Raji (cell line): ENCODE measurements around the gene INTS14.

Source experiments
- POLR2A ChIP-seq: IDR thresholded peaks from 2 replicates; pipeline ENCODE4 v1.6.1; 2011; ENCODE audit warnings: low read depth, low read length, control low read depth; ENCODE audit not compliant: insufficient read depth

Gene INTS14

DNA sequence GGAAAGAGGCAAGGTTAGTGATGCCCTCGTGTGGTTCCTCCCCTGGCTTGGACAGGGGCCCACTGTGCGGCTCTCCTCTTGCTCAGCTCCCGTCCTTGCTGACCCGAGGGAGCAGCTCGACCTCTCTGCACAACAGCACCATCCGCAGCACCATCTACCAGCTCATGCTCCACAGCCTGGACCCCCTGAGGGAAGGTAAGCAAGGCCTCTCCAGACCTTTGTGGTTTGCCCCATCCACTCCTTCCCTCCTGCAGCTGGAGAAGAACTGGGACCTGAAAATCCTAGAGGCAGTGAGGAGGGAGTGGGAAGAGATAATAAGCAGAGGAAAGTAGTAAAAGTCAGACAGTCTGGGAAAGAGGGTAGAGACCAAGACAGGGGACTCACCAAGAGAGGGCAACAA, 28.6 kb upstream of the INTS14 start:
- no peak for TF ChIP-seq POLR2A

DNA sequence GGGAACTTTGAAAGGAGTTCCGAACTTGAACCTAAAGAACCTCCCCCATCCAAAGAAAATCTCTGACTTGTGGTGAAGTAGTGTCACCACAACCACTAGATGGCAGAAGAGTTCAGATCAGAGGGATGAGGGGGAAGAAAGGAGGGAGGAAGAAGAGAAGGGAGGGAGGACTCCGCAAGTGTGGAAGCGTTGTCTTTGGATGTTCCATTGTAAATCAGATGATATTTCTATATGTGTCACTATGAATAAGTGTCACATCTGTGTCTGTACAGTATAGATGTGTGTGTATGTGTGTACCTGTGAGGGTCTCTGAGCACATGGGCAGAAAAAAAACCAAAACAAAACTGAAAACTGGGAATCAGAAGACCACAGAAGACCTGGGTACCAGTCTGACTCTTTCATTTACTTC, 27.8 kb upstream of the INTS14 start:
- no peak for TF ChIP-seq POLR2A

DNA sequence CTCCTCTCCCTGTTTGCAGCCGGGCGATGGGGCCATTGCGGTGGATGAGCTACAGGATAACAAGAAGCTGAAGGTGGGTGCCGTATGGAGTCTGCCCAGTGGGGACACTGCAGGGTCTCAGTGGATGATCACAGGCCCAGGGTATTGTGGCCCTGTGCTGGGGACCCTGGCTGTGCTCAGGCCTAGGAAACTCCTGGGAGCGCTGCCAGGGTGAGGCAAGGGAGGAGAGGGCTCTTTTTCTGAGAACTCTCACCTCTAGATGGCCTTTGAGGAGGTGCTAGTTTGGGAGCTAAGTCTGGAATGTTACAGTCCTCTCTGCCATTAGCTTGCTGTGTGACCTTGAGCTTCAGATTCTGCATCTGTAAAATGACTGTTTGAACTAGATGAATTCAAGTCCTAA, 27.2 kb upstream of the INTS14 start:
- no peak for TF ChIP-seq POLR2A

DNA sequence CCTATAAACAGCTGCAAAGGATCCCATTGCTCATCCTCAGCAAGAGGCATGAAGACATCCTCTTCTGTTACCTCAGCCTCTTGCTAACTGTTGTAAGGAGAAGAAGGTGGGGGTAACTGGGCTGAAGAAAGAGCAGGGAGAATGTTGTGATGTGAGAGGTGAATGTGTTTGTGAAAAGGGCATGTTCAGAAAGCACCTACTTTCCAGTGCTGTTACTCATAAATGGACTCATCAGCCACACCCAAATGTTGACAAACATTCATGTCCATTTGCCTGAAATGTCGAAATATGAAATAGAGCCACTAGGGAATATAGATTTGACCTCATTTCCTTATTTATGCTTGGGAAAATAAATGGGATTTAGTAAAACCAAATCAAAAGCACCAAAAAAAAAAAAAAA, 23.4 kb upstream of the INTS14 start:
- no peak for TF ChIP-seq POLR2A

DNA sequence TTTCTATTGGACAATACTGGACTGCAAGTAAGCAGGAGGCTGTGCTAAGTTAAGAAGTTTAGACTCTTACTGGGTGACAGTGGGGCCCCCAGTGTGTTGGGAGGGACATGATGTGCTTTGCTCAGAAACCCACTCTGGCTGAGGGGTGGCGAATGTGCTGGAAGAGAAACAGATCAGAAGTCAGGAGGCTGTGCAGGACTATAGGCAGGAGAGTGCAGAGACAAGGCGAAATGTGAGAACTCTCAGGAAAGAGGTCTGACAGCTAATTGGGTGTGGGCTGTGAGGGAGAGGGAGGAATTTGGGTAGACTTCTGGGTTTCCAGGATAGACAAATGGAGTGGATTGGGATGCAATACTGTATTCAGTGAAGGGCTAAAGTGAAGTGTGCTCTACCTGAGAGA, 22.8 kb upstream of the INTS14 start:
- no peak for TF ChIP-seq POLR2A

DNA sequence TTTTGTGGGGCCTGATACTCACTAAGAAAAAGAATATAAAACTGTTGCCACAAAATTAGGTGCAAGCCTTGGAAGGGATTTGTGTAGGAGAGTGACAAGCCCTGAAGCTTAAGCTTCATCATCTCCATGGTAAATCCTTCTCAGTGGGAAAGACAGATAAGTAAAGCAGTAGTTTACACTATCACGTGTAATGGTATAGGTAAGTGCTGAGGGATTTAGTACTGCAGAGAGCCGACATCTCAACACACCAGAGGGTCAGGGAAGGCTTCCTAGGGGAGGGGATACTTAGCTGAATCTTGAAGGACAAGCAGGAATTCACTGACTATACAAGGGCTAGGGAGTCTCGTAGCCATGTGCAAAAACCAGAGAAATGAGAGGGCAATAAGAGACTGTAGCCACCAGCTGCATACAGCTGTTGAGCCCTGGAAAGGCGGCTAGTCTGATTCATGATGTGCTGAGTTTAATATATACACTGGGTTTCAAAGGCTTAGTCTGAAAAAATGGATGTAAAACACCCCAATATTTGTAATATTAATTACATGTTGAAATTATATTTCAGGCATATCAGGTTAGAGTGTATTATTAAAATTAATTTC, 21.9 kb upstream of the INTS14 start:
- no peak for TF ChIP-seq POLR2A

DNA sequence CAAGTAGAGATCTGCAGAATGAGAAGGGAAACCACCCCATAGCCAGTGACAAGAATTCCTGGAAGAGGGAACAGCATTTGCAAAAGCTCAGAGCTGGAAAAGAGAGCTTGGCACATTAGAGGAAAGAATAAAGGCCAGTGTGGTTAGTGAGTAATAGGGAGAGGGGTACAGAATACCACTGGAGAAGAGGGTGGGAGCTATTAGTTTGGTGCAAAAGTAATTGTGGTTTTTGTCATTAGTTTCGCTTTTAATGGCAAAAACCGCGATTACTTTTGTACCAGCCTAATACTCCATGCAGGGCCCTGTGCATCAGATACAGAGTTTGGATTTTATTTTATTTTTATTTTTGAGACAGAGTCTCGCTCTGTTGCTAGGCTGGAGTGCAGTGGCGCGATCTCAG, 20.6 kb upstream of the INTS14 start:
- TF ChIP-seq POLR2A, result no peak

DNA sequence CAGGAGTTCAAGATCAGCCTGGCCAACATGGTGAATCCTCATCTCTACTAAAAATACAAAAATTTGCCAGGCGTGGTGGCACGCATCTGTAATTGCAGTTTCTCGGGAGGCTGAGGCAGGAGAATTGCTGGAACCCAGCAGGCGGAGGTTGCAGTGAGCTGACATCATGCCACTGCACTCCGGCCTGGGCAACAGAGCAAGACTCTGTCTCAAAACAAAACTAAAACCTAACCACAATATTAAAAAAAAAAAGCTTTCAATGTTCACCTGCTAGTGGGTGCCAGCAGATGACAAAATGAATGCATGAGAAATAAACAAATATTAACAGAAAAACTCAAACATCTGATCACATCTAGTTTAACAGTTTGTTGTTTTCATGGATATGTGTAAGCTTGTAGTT, 19.8 kb upstream of the INTS14 start:
- TF ChIP-seq POLR2A, result no peak

DNA sequence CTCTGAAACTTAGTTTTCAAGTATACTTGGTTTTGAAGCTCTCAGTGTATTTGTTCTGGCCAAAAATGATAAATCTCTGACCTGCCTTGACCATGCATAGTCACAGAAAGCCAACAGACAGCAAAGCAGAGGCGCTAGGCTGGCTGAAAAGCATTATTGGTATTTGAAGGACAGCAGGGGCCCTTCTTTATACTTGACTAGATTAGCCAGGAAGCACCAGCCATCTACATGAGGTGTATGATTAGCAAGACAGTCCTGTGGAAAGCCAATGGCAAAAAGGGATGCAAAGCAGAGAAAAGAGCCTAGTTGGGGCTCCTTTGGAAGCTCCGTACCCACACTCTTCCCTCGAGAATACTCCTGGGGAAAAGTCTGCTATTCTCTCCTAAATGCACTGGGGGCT, 18.6 kb upstream of the INTS14 start:
- no peak for TF ChIP-seq POLR2A

DNA sequence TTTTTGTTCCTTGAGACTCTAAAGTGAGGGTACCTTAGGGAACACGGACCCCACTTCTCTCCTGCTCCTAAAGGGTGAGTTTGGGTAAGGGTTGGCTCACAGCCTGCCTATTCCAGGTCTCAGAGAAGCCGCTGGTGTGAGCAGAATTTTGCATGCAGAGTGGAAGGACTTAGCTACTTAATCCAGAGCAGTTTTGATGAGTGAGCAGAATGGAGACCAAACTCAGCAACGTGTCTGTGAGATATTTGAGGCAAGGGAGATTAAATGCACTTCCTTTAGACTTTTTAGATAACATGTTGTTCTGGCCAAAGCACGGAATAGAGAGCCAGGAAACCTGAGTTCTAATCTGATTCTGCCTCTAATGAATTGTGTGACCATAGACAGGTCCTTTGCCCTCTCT, 15.9 kb upstream of the INTS14 start:
- no peak for TF ChIP-seq POLR2A

DNA sequence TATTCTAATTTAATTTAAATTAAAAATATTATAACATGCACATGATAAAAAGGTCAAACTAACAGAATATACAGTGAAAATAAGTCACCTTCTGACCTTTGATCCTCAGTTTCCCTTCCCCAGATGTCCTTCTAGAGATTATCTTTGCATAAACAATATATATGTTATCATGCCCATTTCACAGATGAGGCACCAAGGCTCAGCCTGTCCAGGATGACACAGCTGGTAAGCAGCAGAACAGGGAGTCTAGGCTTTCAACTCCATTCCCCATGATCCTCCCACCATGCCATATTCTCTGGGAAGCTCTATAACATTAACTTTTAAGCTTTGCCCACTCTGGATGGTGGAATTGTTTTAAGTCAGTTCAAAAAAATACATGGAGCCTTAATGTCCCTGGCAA, 12.2 kb upstream of the INTS14 start:
- TF ChIP-seq POLR2A, result no peak

DNA sequence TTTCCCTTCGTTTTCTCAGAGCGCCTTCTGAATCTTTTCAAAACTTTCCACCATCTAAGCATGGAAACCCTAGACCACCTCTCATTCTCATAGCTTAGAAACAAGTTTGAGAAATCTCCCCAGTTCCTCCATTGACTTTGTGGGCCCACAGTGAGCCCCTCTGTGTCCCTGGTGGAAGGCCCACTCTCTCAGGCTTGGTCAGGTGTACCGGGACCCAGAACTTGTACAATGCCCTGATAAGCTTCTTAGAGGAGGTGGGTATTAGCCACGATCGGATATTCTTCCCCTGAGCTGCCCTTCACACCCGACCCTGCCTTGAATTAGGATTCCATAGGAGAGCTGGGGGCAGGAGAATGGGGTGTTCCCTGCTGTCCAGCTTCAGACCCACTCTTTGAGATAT, 10.7 kb upstream of the INTS14 start, which contains the start of gene SLC24A1:
TSS of gene SLC24A1 (plus strand) at position 301 of the 400 bp plus-strand sequence. CDS start 2,143 bp downstream, outside the sequence.
- no peak for TF ChIP-seq POLR2A

DNA sequence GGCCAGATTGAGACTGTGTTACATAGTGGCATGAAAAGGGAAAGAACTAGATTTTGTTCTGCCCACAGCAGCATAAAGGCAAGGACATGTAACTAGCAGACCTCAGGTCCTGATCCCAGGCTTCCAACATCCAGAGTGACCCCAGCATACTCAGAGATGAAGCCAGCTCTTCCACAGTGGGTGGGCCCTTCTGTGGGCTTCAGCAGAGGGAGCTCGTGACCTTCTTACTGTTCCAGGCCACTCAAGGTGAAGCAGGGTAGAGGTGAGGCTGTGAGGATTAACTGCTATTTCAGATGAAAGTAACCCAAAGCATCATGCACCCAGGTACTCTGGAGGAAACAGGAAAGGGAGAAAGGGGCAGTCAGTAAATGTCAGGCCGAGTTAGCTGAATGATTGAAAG, 9.9 kb upstream of the INTS14 start:
- no peak for TF ChIP-seq POLR2A

DNA sequence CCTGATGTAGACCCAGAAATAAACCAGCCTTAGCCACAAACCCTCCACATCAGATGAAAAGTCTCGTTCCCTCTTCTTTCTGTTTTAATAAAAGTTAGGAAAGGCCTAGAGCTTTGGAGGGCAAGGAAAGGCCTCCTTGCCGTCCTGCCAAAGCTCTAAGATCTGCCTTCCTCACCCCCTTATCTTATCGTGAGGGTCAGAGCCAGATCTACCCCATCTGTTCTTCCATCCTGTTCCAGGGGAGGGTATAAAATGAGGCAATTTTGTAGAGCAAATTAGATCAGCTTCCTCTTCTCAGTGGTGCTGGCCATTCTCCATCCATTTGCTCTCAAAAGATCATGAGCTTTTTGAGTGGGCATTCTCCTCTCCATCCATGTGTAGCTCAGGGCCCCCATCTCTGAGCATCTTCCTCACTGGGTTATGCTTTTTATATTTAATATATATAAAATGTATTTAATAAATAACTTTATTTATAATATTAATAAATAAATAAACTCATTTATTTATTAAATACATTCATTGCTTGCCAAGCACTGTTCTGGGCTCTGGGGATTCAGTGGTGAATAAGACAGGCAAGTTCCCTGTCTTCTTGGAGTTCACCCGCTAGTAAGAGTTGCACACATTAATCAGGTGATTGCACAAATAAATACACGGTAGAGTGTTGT, 8.8 kb upstream of the INTS14 start:
- TF ChIP-seq POLR2A, result no peak

DNA sequence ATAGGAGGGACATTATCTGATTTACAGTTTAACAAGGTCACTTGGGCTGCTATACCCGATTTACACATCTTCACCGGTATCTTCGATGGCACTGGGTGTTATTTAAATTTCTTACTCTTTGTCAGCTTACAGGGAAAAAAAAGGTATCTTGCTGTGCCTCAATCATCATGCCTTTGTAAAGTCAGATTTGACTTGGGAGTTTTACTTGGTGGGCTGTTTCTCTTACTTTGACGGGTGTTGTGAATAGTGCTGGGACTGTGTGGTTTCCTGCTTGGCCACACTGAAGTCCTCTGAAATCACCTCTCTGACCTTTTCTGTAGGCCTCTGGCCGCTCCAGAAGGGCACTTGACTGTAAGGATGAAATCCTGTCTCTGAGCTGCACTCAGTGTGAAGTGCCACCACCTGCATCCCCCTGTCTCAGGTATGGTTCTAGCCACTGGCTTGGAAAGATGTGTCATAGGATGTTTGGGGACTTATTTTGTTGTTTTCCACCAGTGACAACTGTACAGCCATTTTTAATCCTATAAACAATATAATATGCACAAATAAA, 7.7 kb upstream of the INTS14 start:
- TF ChIP-seq POLR2A, result no peak

DNA sequence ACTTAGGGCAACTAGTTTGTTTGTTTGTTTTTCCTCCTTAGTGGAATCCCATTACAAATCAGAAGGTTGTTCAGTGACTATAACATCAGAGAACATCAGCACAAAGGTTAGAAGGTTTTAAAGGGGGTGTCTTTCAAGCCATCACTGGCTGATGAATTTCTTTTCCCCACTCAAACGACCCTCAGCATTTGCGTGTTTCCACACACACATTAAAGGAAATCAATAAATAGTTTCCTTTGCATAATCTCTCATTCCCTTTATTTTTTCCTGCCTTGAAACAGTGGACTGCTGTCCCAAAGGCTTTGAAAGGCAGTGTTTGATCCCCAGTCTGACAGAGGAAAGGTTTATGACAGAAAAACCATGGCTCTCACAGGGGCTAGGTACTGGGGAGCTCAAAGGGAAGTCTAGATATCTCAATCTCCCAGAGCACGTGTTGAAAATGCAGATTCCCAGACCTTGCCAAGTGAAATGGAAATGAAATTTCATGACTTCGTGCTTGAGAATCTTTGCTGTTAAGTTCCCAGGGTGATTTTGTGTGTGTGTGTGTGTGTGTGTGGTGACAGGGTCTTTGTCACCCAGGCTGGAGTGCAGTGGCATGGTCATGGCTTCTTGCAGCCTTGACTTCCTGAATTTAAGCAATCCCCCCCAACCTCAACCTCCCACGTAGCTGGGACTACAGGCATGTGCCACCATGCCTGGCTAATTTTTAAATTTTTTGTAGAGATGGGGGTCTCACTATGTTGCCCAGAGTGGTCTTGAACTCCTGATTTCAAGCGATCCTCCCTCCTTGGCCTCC, 2.2 kb upstream of the INTS14 start:
- TF ChIP-seq POLR2A, result no peak

DNA sequence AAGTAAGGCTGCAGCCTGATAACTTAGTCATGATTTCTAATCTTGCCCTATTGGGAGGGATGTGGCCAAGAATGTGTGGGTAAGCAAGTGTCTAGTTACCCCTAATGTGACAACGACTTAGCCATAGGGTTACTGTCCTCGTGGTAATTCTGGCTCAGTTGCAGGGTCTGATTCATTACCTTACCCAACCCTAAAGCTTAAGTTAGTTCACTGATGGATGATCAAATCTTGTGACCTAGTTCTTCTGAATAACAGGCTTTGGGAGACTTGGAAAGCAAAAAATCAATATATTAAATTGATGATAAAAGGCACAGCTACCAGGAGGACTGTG, 1.6 kb upstream of the INTS14 start:
- no peak for TF ChIP-seq POLR2A
